GM10847 (cell line): Measurements from ENCODE around the gene ALDH7A1.

ENCODE experiments used
- POLR2A ChIP-seq: IDR thresholded peaks from 2 replicates; pipeline ENCODE4 v1.6.1; 2011; ENCODE audit not compliant: insufficient read length; ENCODE audit errors: extremely low read depth

The ALDH7A1 gene

DNA sequence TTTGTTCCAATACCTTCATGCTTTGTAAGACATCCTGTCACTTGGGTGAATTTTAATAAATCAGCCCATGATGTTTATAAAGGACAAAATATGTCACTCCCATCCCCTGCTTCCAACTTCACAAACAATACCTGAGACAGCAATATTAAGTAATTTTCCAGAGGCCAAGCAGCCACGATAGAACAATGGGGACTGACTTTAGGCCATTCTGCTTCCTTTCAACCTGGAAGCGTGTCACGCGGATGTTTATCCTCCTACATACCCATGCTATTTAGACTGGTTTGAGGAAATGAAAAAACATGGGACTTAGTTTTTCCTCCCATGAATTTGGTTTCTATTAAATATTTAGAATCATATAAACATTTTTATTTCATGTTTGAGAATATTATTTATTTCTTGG, 88.9 kb downstream of the ALDH7A1 start:
- TF ChIP-seq POLR2A, result no peak

DNA sequence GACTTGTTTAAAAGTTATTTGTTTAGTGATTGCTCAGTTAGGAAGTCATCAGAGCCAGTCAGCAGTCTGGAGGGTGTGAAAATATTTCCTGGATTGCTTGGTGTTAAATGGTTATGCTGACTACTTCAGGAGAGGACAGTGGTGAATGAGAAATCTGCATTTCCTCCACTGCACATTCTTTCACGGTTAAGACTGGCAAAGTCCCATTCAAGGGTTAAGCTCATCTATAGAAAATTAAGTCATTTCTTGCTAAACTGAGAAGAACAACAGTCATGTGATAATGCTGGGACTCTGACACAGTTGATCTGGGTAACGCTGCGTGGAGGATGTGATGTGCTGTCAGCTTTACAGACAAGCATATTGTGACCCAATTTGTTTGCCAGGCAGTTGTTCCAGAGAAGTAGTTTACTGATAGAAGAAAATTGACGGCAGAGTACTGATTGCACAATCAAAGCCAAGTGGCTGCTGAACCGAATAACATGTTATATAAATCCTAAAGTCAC, 91.4 kb downstream of the ALDH7A1 start:
- TF ChIP-seq POLR2A, result no peak

DNA sequence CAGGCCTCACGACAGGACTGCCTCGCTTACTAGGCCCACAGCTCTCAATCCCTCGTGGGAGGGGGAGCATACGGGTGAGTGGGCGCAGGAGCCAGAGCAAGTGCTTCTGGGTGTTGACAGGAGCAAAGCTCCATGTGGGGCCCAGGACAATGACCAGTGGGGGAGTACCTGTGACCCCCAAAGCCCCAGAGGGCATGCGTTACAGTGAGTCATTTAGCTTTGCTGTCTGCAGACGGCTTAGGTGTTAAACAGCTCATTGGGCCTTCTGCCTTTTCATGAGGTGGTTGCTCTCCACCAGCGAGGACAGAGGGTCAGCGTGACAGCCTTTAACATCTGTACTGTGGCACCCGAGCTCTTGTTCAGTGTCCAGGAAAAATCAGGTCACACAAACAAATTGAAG, 93.6 kb downstream of the ALDH7A1 start:
- no peak for TF ChIP-seq POLR2A

DNA sequence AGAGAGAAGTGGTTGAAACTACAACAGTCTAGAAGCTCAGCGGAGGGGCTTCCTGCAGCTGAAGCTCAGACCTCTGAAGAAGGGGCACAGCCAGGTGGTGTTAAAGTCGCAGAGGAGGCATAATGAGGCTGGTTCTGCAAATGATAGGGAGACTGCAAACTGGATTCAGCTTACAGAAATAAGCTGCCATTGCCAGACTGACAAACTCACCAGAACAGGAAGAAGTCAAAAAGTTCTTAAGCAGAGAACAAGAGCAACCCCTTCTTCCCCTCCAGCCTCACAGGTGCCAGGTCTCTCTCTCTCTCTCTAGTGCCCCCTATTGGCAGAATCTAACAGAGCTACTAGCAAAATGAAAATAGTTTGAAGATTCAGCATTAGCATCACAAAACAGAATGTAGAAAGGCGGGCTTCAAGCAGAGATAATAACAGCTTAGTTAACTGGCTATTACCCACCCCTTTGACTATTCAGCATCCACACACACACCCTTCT, 95.1 kb downstream of the ALDH7A1 start:
- TF ChIP-seq POLR2A, result no peak

DNA sequence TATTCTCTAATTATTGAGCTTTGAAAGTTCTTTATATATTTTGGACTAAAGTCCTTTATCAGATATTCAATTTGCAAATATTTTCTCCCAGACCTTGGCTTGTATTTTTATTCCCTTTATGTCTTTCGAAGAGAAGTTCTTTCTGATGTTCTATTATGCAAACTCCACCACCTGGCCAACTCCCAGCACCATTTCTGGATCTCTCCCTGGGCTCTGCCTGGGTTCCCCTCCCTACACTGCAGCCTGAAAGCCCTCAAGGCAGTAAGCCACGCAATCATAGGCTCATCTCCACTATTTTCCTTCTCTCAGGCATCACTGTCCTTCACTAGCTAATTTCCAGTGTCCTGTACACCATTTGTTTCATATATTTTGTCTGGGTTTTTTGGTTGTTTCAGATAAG, 95.7 kb downstream of the ALDH7A1 start:
- TF ChIP-seq POLR2A, result no peak

DNA sequence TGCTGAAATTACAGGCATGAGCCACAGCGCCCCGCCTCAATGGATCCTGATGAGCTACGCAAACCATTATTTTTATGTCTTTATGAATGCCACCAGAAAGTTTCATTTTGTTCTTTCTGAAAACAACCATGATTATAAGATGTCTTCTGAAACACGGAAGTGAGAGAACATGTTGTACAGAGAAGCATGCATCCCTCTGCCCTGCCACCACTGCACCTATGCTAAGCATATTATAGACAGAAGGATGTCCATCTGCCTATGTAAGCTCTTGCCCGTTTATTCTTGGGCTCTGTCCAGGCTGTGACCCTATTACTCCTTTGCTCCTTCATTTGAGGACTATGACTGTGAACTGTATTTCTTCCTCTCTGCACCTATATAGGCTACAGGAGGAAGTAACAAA, 97.5 kb downstream of the ALDH7A1 start:
- TF ChIP-seq POLR2A, result no peak

DNA sequence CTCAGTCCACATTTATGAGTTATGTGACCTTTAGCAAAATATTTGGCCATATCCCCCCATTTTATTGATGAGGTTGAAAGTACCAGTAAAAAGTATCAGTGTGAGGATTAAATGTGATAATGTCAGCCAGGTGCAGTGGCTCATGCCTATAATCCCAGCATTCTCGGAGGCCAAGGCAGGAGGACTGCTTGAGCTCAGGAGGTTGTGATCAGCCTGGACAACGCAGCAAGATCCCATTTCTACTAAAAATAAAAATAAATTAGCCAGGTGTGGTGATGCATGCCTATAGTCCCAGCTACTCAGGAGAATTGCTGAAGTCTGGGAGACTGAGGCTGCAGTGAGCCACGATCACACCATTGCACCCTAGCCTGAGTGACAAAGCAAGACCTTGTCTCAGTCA, 100.6 kb downstream of the ALDH7A1 start:
- TF ChIP-seq POLR2A, result no peak

DNA sequence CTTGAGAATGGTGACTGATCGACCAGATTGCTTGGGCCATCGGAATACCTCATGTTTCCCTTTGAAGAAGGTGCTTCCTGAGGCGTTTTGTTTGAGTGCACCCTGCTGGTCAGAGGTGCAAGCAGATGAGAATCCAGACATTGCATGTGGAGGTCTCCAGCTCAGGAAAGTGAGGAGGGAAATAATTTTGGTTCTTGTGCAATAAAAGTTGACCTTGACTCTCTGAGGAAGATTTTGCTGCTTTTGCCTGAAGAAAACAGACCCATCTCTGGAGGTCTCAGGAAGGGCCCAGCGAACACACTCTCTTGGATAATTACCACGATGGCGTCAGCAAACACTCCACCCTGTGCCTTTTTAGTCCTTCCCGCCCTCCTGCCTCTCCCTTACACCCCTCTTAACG, 102.1 kb downstream of the ALDH7A1 start:
- TF ChIP-seq POLR2A, result no peak

DNA sequence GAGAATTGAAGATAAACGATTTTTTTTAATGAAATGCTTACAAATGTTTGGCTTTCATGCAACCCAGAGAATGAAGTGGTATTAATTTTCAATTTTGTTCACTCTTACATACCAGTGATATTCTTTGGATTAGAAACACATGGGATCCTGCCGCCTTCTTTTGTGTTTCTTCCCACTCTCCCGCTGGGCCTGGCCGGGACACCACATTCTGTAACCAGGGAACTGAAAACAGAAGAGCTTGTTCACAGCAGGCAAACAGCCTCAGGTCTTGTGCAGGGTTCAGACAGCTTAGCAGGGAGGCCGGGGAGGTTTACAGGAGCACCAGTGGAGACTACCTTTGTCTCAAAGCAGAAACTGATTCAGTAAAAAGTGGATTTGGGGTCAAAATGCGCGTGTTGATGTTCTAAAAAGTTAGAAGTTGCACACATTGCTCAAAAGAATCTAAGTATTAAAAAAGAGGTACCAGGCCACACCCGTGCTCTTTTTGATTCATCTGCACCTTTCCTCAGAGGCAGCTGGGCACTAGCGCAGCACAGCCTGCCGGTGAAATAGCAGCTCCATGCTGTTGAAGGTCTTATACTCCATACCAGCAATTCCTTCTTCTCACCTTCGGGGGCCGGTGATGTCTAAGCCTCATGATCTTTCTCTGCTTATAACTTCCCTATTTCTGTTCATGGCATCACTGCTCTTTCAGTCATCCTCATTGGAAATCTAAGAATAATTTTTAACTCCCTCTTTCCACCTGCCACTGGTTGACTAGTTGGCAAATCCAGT, 104.7 kb downstream of the ALDH7A1 start:
- no peak for TF ChIP-seq POLR2A

DNA sequence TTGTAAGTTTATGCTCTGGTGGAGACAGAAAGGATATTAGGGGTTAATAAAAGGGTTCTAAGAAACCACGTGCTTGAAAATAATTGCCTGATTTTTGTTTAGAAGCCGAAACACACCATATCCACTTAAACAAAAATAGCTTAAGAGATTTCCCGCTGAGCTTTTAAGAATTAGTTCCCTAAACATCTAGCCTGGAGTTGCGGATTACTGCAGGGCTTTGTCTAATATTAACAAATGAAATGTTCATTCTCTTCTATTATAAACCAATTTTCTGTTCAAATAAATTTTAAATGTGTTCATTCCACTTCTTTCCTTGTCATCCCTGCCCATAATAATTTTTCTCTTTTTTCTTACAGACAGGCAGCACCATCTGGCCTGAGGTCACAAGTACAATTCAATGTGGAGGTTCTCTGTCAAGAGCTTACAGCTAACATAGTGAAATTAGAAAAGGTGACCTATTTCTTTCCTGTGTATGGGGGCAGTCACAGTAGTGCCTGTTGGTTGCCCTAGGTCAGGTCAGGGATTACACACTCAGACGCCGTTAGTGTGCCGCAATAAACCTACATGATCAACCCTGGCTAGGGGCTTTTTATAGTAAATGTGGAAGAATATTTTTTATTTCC, 106.5 kb downstream of the ALDH7A1 start:
- TF ChIP-seq POLR2A, result no peak

DNA sequence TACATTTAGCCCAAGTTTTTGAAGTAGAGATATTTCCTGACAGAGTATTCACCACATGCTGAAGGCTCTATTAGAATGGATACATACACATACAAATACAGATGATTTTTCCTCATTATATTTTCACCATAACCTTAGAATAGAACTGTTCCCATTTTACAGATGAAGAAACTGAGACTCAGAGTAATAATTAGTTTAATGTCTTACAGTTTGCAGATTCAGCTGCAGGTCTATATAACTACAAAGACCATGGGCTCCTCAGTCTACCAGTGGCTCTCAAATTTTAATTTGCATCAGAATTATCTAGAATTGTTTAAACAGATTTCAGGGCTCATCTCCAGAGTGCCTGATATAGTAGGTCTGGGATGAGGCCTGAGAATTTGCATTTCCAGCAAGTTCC, 107.4 kb downstream of the ALDH7A1 start:
- no peak for TF ChIP-seq POLR2A

DNA sequence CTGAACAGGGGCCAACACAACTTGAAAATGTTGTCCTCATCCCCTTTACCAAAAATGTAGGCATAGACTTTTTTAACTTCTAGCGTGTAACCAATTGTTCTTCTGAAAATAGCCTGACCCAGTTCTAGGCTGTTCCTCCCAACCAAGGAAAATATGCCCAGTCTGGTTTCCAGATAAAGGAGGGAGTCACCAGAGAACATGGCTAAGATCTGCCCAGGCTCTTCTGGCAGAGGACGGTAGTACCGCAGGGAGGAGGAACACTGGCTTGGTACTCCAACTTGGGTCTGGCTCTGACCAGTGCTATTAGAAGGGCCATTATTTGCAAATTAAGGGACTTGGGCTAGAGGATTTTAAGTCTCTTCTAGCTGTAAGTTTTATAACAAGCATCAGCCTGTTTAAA, 108.7 kb downstream of the ALDH7A1 start:
- TF ChIP-seq POLR2A, result no peak

DNA sequence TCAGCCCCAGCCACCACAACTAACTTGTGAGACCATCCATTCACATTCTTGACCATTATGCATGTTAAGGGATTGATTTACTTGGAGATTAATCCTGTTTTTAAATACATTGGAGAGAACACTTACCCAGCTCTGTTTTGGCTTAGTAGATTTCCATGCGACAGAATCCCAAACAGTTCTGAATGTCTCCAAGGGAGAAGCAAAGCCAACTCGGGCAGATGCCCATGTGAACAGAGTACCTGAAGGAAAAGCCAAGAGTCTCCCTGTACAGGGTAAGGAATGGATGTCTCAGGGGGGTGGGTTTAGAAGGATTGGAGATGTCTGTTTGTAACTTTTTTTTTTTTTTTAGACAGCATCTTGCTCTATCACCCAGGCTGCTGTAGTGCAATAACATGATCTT, 110.8 kb downstream of the ALDH7A1 start:
- TF ChIP-seq POLR2A, result no peak

DNA sequence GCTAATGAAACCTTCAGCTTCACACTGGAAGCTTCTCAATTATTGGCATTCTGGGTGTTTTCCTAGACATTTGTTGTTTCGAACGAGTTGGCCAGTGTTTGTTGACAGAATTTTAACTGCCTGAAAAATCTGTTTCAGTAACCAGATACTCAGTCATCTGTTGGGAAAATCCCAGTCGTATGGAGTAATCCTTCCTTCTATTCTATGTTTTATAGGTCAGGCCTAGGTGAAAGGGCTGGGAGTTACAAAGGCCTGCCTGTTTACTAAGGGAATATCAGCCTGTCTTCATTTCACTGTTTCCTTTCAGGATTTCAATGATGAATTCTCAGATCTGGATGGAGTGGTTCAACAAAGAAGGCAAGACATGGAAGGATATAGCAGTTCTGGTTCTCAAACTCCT, 111.9 kb downstream of the ALDH7A1 start:
- TF ChIP-seq POLR2A, result no peak

DNA sequence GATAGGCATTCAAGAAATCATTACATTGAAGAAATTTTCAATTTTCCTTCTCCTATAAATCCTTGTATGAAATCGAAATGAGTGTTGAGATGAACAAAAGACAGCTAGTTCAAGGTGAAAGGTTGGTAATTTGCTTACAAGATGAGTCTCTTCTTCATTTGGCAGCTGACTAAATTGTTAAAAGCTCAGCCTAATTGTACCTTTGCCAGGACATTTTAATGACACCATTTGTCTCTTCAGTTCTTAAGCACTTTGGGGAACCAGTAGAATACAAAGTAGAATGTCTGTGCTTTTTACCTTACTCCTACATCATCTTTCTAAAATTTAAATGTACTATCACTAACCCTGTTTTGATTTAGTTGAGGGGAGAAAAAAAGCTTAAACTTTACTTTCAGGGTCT, 112.4 kb downstream of the ALDH7A1 start:
- no peak for TF ChIP-seq POLR2A

DNA sequence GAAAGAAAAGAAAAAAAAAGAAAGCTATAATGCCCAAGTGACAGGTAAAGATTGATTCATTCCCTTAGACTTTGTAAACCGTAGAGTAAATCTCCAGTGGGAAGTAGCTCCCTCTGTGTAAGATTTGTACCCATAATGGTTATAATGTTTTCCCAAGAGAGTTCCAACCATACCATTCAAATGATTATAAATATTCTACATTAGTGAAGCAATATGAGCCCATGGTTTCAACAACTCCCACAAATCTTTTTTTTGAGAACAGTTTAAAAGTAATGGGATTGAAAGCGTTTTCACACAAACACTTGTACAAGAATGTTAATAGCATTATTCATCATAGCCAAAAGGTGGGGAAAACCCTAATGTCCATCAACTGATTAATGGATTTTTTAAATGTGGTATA, 113.8 kb downstream of the ALDH7A1 start:
- TF ChIP-seq POLR2A, result no peak
